Transverse colon (tissue), 4 donors: Measurements from ENCODE around the gene SECTM1. TPM values are rescaled to one million over a fixed set of nuclear protein-coding genes. Genes with fewer than 3 reads are reported as not detected.

Source experiments
- DNase-seq: peaks from one replicate; pipeline ENCODE4 v3.0.0-alpha.2; 2019
- H3K27ac ChIP-seq, 4 donors: fragments of 200-600 bp; sonication (generic); 2 replicates each; pipeline ENCODE4 v1.5.1; 2016 to 2018; ENCODE audit warnings: inconsistent platforms in 4 of 4
- H3K27me3 ChIP-seq: fragments of 200-600 bp; sonication (generic); 2 replicates; pipeline ENCODE4 v1.5.1; 2017; ENCODE audit warnings: inconsistent platforms
- H3K36me3 ChIP-seq, 4 donors: fragments of 200-600 bp; sonication (generic); 2 replicates each; pipeline ENCODE4 v1.5.1; 2017 to 2019; ENCODE audit warnings: inconsistent platforms in 4 of 4
- H3K4me1 ChIP-seq, 4 donors: fragments of 200-600 bp; sonication (generic); 2 replicates each; pipeline ENCODE4 v1.5.1; 2017 to 2020; ENCODE audit warnings: inconsistent platforms in 4 of 4
- H3K4me3 ChIP-seq, 4 donors: fragments of 200-600 bp; sonication (generic); 1 replicate in 1 of 4; 2 replicates in 3 of 4; pipeline versions ENCODE4 v1.5.1 to v1.6.1; 2017 to 2019; ENCODE audit warnings: inconsistent platforms in 4 of 4
- H3K9me3 ChIP-seq, 2 donors: fragments of 200-600 bp; sonication (generic); 2 replicates each; pipeline ENCODE4 v1.5.1; 2017 to 2019; ENCODE audit warnings: inconsistent platforms in 2 of 2
- CTCF ChIP-seq, 5 experiments: fragments of 200-600 bp in 3 of 5; fragments of 450-650 bp in 2 of 5; sonication (generic) in 3 of 5; IDR thresholded peaks; 1 replicate in 2 of 5; 2 replicates in 3 of 5; pipeline ENCODE4 v1.5.1; 2016 to 2017; ENCODE audit warnings: antibody characterized with exemption in 5 of 5, inconsistent platforms in 3 of 5, mild to moderate bottlenecking in 2 of 5, moderate library complexity in 1 of 5
- EP300 ChIP-seq: sonication (generic); formaldehyde crosslinking; IDR thresholded peaks from one replicate; pipeline ENCODE4 v1.6.1; 2017; ENCODE audit warnings: antibody characterized with exemption, low read depth
- POLR2A ChIP-seq: fragments of 450-650 bp; IDR thresholded peaks from one replicate; pipeline ENCODE4 v1.6.1; 2016; ENCODE audit warnings: antibody characterized with exemption, mild to moderate bottlenecking, moderate library complexity
- POLR2AphosphoS5 ChIP-seq, 3 donors: sonication (generic); formaldehyde crosslinking; IDR thresholded peaks; one replicate each; pipeline ENCODE4 v1.6.1; 2016; ENCODE audit warnings: antibody characterized with exemption in 3 of 3
- WGBS, 2 donors: methylation state at CpG; one replicate each; pipeline ENCODE4 v1.1.5; 2018; ENCODE audit warnings: low coverage in 1 of 2; 5-methylcytosine and 5-hydroxymethylcytosine counted together
- in situ Hi-C, 4 donors: fragments of 200-750 bp; cut with MboI; loops; one replicate each; pipeline versions ENCODE4 v1.15.0 to v1.15.1; 2017; ENCODE audit warnings: low sequenced_read_pairs in 3 of 4, low pct_ligation_motif_present in 1 of 4, low pct_unique_long_range_greater_than_20kb in 1 of 4
- intact Hi-C: fragments of 100-400 bp; cut with DNase I; formaldehyde crosslinking; loops from one replicate; pipeline ENCODE4 v1.15.1; 2023; ENCODE audit warnings: low total_unique reads
- total RNA-seq, 4 donors: library from RNA; depleted of rRNA; stranded (reverse); fragments of >200 nt; gene quantifications; one replicate each; pipeline ENCODE4 v1.1.0, GENCODE V29; 2016

The SECTM1 gene
- total RNA-seq, 4 donors from 2014 or later, result 5.8 to 127 (median 107) TPM

GRCh38 chr17:82369211-82369610, 35.6 kb upstream of the SECTM1 start:
- DNase-seq, result no peak
- no peak for TF ChIP-seq EP300
- no peak for TF ChIP-seq CTCF (IDR thresholded peaks at IDR 0.05)
- no peak for TF ChIP-seq POLR2A
- TF ChIP-seq POLR2AphosphoS5 (IDR thresholded peaks at IDR 0.05), result no peak
- Histone ChIP-seq H3K4me1 (peaks cover 11 to 46% (median 26%) of the 10 kb centered on the region in 4 donors), H3K36me3 (no peaks in the 10 kb centered on the region), H3K9me3 (no peaks in the 10 kb centered on the region), H3K27me3 (peaks cover 57% of the 10 kb centered on the region), H3K27ac (no peak overlapping the region), H3K4me3 (no peak overlapping the region)
- WGBS, 2 donors, result 90 to 93% methylated on average over 7 of the region's 7 CpGs
- intact Hi-C loops (no loop called here), in situ Hi-C loops (no loop called here)

- H3K9me3 ChIP-seq, result no peaks in the 10 kb centered on the region
- TF ChIP-seq POLR2A, result no peak
- TF ChIP-seq CTCF (IDR thresholded peaks at IDR 0.05), result no peak
- no peak for TF ChIP-seq EP300
- TF ChIP-seq POLR2AphosphoS5 (IDR thresholded peaks at IDR 0.05), result no peak
- 80 to 86% methylated on average over 13 of the region's 14 CpGs for WGBS, 2 donors
- in situ Hi-C loops, result no loop called here
- peaks cover 44% of the 10 kb centered on the region for H3K27me3 ChIP-seq
- H3K4me3 ChIP-seq, result no peak overlapping the region
- H3K36me3 ChIP-seq, result no peaks in the 10 kb centered on the region
- H3K27ac ChIP-seq, result no peak overlapping the region
- intact Hi-C loops, result no loop called here
- peaks cover 11 to 44% (median 26%) of the 10 kb centered on the region in 4 donors for H3K4me1 ChIP-seq
- DNase-seq, result no peak
These were observed 34.4 kb upstream of the SECTM1 start for GRCh38 chr17:82367724-82368524.

GRCh38 chr17:82366749-82367148, 33.2 kb upstream of the SECTM1 start:
- Histone ChIP-seq H3K27me3 (peaks cover 32% of the 10 kb centered on the region), H3K9me3 (no peaks in the 10 kb centered on the region), H3K4me1 (peaks cover 11 to 32% (median 18%) of the 10 kb centered on the region in 4 donors), H3K4me3 (no peak overlapping the region), H3K27ac (peak overlapping the region in 2 of 4 donors; percentile 6 to 25), H3K36me3 (no peaks in the 10 kb centered on the region)
- peak; percentile 71 for DNase-seq
- TF ChIP-seq POLR2A, result no peak
- peak in 1 of 3 donors; percentile 14 for TF ChIP-seq POLR2AphosphoS5 (IDR thresholded peaks at IDR 0.05)
- WGBS, 2 donors, result 59 to 64% methylated on average over 7 of the region's 7 CpGs
- in situ Hi-C loops (no loop called here), intact Hi-C loops (no loop called here)

- 79 to 80% methylated on average over 3 to 6 of the region's 6 CpGs for WGBS, 2 donors
- H3K9me3 ChIP-seq, result no peaks in the 10 kb centered on the region
- H3K36me3 ChIP-seq, result no peaks in the 10 kb centered on the region
- H3K27ac ChIP-seq, result no peak overlapping the region
- peaks cover 23% of the 10 kb centered on the region for H3K27me3 ChIP-seq
- TF ChIP-seq POLR2A, result no peak
- intact Hi-C loops, result no loop called here
- in situ Hi-C loops, result no loop called here
- no peak for DNase-seq
- H3K4me1 ChIP-seq, result peaks cover 5 to 22% (median 8%) of the 10 kb centered on the region in 4 donors
- no peak overlapping the region for H3K4me3 ChIP-seq
These were observed 32.2 kb upstream of the SECTM1 start for GRCh38 chr17:82365606-82366295.
